Ascending aorta (tissue), 2 donors: ENCODE data around the gene EPHA7. TPM values are rescaled to one million over a fixed set of nuclear protein-coding genes. Genes with fewer than 3 reads are reported as not detected.

ENCODE experiments used
- DNase-seq, 2 donors: peaks; one replicate each; pipeline ENCODE4 v3.0.0-alpha.2; 2019; ENCODE audit warnings: low spot score in 2 of 2
- H3K27ac ChIP-seq, 2 donors: fragments of 200-600 bp; sonication (generic); one replicate each; pipeline ENCODE4 v1.5.1; 2016 to 2017; ENCODE audit warnings: mild to moderate bottlenecking in 1 of 2
- H3K27me3 ChIP-seq: fragments of 200-600 bp; sonication (generic); one replicate; pipeline ENCODE4 v1.5.1; 2017
- H3K36me3 ChIP-seq, 2 donors: fragments of 200-600 bp; sonication (generic); one replicate each; pipeline ENCODE4 v1.5.1; 2016
- H3K4me1 ChIP-seq, 2 donors: fragments of 200-600 bp; sonication (generic); one replicate each; pipeline ENCODE4 v1.5.1; 2016 to 2017; ENCODE audit warnings: mild to moderate bottlenecking in 1 of 2
- H3K4me3 ChIP-seq, 2 donors: fragments of 200-600 bp; sonication (generic); one replicate each; pipeline ENCODE4 v1.5.1; 2016 to 2017; ENCODE audit warnings: mild to moderate bottlenecking in 1 of 2
- H3K9me3 ChIP-seq, 2 donors: fragments of 200-600 bp; sonication (generic); one replicate each; pipeline ENCODE4 v1.5.1; 2016
- intact Hi-C: fragments of 100-400 bp; cut with DNase I; formaldehyde crosslinking; loops from one replicate; pipeline ENCODE4 v1.15.1; 2023
- total RNA-seq: library from RNA; depleted of rRNA; stranded (reverse); fragments of >200 nt; gene quantifications from one replicate; pipeline ENCODE4 v1.1.0, GENCODE V29; 2016
- TF ChIP-seq, protein P1 (sequence below), 3 experiments: fragments of 200-600 bp in 2 of 3; fragments of 450-650 bp in 1 of 3; sonication (generic) in 2 of 3; IDR thresholded peaks; one replicate each; pipeline ENCODE4 v1.5.1; 2016 to 2019; ENCODE audit warnings: antibody characterized with exemption in 3 of 3, mild to moderate bottlenecking in 1 of 3, moderate library complexity in 1 of 3

Gene EPHA7
- total RNA-seq, 1 donor from 2014 or later, result 0.43 TPM

- intact Hi-C loops, result no loop called here
- TF ChIP-seq, protein P1, sequence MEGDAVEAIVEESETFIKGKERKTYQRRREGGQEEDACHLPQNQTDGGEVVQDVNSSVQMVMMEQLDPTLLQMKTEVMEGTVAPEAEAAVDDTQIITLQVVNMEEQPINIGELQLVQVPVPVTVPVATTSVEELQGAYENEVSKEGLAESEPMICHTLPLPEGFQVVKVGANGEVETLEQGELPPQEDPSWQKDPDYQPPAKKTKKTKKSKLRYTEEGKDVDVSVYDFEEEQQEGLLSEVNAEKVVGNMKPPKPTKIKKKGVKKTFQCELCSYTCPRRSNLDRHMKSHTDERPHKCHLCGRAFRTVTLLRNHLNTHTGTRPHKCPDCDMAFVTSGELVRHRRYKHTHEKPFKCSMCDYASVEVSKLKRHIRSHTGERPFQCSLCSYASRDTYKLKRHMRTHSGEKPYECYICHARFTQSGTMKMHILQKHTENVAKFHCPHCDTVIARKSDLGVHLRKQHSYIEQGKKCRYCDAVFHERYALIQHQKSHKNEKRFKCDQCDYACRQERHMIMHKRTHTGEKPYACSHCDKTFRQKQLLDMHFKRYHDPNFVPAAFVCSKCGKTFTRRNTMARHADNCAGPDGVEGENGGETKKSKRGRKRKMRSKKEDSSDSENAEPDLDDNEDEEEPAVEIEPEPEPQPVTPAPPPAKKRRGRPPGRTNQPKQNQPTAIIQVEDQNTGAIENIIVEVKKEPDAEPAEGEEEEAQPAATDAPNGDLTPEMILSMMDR (IDR thresholded peaks at IDR 0.05), result no peak
- DNase-seq, result no peak
- Histone ChIP-seq H3K36me3 (no peaks in the 10 kb centered on the region), H3K27me3 (no peaks in the 10 kb centered on the region), H3K9me3 (no peaks in the 10 kb centered on the region), H3K4me3 (no peak overlapping the region), H3K4me1 (no peaks in the 10 kb centered on the region), H3K27ac (no peak overlapping the region)
These were observed 26.6 kb downstream of the EPHA7 start for GRCh38 chr6:93392797-93393196.

DNA sequence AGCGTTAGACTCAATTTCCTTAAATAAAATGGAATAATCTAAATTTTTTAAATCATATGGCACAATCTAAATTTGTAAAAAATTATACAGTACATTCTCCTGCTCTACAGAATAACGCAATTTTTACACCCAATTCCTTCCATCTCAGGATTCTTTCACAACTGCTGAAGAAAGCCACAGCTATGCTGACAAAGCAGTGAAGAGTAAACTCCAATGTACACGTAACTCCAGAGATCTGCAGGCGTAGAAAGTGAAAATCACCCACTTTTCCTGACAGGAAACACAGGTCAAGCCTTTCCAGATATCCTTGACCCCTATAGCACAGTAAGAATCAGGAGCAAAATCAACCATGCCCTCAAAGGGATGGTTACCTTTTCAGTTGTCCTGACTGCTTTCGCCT lies 27.4 kb downstream of the EPHA7 start:
- no peak for DNase-seq
- Histone ChIP-seq H3K9me3 (no peaks in the 10 kb centered on the region), H3K4me3 (no peak overlapping the region), H3K4me1 (no peaks in the 10 kb centered on the region), H3K27ac (no peak overlapping the region), H3K36me3 (no peaks in the 10 kb centered on the region), H3K27me3 (no peaks in the 10 kb centered on the region)
- intact Hi-C loops, result no loop called here
- TF ChIP-seq, protein P1 (IDR thresholded peaks at IDR 0.05), result no peak

DNA sequence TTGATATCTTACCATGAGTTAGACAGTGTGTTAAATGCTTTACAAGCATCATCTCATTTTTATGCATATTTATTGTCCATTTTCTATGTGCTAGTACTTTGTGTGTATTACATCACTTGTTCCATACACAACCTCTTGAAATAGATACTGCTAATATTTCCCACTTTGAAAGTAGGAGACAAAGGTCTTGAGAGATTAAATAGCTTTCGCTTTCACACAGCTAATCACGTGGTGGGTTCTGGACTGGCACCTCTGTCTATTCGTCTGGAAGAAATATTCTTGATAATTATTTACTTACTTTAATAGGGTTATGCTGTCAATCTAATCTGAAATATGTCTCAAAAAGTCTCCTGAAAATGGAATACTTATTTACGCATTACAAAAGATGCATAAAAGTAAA lies 30.2 kb downstream of the EPHA7 start:
- Histone ChIP-seq H3K4me1 (no peaks in the 10 kb centered on the region), H3K27me3 (no peaks in the 10 kb centered on the region), H3K9me3 (no peaks in the 10 kb centered on the region), H3K36me3 (no peaks in the 10 kb centered on the region), H3K27ac (no peak overlapping the region), H3K4me3 (no peak overlapping the region)
- intact Hi-C loops, result no loop called here
- no peak for DNase-seq
- TF ChIP-seq, protein P1 (IDR thresholded peaks at IDR 0.05), result no peak

- no peak overlapping the region for H3K27ac ChIP-seq
- DNase-seq, result no peak
- intact Hi-C loops, result no loop called here
- H3K9me3 ChIP-seq, result no peaks in the 10 kb centered on the region
- no peaks in the 10 kb centered on the region for H3K27me3 ChIP-seq
- no peak overlapping the region for H3K4me3 ChIP-seq
- TF ChIP-seq, protein P1 (IDR thresholded peaks at IDR 0.05), result no peak
- H3K4me1 ChIP-seq, result no peaks in the 10 kb centered on the region
- no peaks in the 10 kb centered on the region for H3K36me3 ChIP-seq
These were observed 31.3 kb downstream of the EPHA7 start for GRCh38 chr6:93388070-93388469.

DNA sequence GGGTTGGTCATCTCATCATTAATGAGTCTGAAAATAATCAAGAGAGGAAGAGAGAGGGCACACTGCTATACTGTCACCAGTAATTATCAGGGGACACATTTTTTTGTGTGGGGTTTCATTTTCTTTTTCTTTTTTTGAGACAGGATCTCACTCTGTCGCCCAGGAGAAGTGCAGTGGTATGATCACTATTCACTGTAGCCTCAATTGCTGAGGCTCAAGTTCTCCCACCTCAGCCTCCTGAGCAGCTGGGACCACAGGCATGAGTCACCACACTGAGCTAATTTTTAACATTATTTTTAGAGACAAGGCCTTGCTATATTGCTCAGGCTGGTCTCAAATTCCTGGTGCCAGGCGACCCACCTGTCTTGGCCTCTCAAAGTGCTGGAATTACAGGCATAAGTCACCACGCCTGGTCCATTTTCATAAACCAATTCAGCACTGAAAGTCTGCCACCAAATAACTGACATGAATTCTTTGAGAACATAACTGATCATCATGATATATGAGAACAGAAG lies 43.3 kb downstream of the EPHA7 start:
- no peaks in the 10 kb centered on the region for H3K27me3 ChIP-seq
- no peak for DNase-seq
- TF ChIP-seq, protein P1 (IDR thresholded peaks at IDR 0.05), result no peak
- H3K4me1 ChIP-seq, result no peaks in the 10 kb centered on the region
- no peak overlapping the region for H3K27ac ChIP-seq
- no peaks in the 10 kb centered on the region for H3K9me3 ChIP-seq
- no peaks in the 10 kb centered on the region for H3K36me3 ChIP-seq
- H3K4me3 ChIP-seq, result no peak overlapping the region
- intact Hi-C loops, result no loop called here

DNA sequence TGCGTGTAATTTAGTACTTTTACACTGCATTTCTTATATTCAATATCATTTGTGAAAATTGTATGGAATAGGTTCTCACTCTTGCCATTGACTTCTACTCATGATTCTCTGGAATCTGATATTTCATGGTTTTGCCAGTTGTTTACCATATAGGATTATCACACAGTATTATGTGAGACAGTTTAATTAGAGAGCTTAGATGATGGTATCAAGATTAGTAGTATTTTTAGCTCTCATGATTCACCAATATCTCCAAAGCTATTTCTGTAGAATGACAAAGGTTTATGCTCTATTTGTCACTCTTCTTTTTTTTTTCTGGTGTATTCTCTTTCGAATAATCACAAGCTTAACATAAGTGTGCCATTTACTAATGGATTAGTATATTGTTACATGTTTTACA lies 45.9 kb downstream of the EPHA7 start:
- no peak for DNase-seq
- no peak overlapping the region for H3K4me3 ChIP-seq
- no peaks in the 10 kb centered on the region for H3K27me3 ChIP-seq
- no peak overlapping the region for H3K27ac ChIP-seq
- TF ChIP-seq, protein P1 (IDR thresholded peaks at IDR 0.05), result no peak
- H3K36me3 ChIP-seq, result no peaks in the 10 kb centered on the region
- intact Hi-C loops, result no loop called here
- H3K9me3 ChIP-seq, result no peaks in the 10 kb centered on the region
- no peaks in the 10 kb centered on the region for H3K4me1 ChIP-seq
